Skeletal muscle satellite cell (primary cell): ENCODE data around the gene TK2.

ENCODE experiments used
- H3K27me3 ChIP-seq: 2 replicates; pipeline ENCODE4 v1.7.0; 2013; ENCODE audit warnings: low read length; ENCODE audit not compliant: control insufficient read depth, insufficient read depth
- H3K36me3 ChIP-seq: 2 replicates; pipeline ENCODE4 v1.7.0; 2013; ENCODE audit warnings: mild to moderate bottlenecking, control low read depth, low read length; ENCODE audit not compliant: insufficient read depth
- H3K4me1 ChIP-seq: 2 replicates; pipeline ENCODE4 v1.7.0; 2013; ENCODE audit warnings: low read length; ENCODE audit not compliant: control insufficient read depth, insufficient read depth
- H3K4me2 ChIP-seq: 2 replicates; pipeline ENCODE4 v1.7.0; 2013; ENCODE audit warnings: mild to moderate bottlenecking, low read length
- H3K4me3 ChIP-seq: 2 replicates; pipeline ENCODE4 v1.7.0; 2013; ENCODE audit warnings: low read length
- H3K9ac ChIP-seq: 2 replicates; pipeline ENCODE4 v1.7.0; 2013; ENCODE audit warnings: mild to moderate bottlenecking, low read depth, low read length, moderate library complexity
- H3K9me3 ChIP-seq: replicated peaks from 2 replicates; pipeline ENCODE4 v1.7.0; 2013; ENCODE audit warnings: mild to moderate bottlenecking, control low read depth, low read length

Gene TK2

DNA sequence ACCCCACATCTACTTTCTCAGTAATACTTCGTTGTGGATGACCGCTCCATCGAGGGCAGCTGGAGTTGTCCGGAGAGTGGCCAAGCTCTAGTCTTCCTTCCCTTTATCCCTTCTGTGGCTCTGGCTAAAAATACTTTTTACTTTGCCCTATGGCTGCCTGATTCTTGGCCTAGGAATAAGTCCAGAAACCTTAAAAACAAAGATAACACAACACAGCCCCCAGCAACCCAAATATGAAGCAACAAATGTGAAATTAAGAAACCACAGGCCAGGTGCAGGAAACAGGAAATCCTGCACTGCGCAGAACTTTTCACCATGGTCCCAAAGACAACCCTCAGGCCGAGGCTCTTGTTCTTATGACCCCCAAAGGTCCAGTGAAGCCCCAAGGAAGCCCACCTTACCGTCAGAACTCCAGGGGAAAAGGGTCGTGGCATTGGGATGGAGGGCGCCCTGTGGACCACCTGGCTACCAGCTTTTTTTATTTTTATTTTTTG is 26.0 kb downstream of the TK2 start:
- no peak overlapping the region for H3K9ac ChIP-seq
- H3K4me2 ChIP-seq = no peak overlapping the region
- no peaks in the 10 kb centered on the region for H3K9me3 ChIP-seq
- peaks cover 16% of the 10 kb centered on the region for H3K4me1 ChIP-seq
- H3K27me3 ChIP-seq = no peaks in the 10 kb centered on the region
- H3K36me3 ChIP-seq = peaks cover 15% of the 10 kb centered on the region
- no peak overlapping the region for H3K4me3 ChIP-seq

DNA sequence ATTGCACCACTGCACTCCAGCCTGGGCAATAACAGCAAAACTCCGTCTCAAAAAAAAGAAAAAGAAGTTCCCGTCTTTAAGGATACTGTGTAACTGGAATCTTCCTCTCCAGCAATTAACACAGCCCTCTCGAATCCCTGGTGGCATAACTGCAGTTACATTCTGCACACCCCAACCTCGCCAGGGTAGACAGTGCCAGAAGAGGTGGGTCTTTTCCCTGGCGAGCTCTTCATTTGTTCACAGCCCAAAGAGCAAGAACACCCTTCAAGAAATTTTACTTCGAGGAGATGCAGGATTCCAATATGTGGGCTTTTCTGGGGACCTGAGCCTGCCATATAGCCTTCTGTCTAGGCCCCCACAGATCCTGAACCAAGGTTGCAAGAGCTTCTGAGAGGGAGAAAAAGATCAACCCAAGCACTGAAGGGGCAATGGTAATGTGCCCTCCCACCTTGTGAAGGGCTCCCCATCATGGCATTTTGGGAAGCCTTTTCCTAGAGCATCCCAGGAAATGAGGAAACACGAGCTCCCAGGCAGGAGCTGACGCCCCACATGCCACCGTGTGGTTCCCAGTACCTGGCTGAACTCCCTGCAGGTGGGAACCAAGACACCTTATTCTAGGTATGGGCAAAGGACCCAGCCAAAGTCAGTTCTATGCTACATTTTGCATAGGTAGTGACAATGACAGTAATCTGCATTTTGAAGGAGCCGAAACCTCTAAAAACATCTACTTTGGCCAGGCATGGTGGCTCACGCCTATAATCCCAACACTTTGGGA is 26.9 kb downstream of the TK2 start:
- Histone ChIP-seq H3K27me3 (no peaks in the 10 kb centered on the region), H3K36me3 (peaks cover 8% of the 10 kb centered on the region), H3K9me3 (no peaks in the 10 kb centered on the region), H3K4me1 (peaks cover 16% of the 10 kb centered on the region), H3K9ac (no peak overlapping the region), H3K4me3 (no peak overlapping the region), H3K4me2 (no peak overlapping the region)

DNA sequence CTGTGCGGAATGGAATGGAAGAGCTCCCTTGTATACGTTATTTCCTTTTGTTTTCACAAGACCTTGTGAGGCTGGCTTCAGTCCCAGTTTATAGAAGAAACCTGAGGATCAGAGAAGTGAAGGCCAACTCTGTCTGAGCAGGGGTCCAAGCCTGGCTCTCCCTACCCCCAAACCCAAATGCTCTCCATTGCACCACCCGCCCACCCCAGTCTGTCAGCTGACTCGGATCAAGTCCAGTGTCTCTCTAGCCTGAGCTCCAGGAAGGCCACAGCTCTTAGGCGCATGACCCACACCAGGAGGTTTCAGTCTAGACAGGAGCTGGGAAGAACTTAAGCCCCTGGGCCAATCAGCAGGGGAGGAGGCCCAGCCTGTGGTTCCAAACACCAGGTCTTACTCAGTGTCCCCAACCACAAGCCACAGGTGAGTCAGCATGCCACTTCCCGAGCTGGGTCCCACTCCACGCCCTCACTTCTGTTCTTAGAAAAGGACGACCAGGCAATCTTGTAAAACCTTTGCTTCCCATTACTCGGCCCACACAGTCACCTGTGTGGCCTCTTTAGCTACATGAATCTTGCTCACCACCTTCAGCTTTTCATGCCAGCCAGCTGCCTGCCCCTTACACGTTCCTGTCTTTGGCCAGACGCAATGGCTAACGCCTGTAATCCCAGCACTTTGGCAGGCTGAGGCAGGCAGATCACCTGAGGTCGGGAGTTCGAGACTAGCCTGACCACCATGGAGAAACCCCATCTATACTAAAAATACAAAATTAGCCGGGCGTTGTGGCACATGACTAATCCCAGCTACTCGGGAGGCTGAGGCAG is 27.8 kb downstream of the TK2 start:
- Histone ChIP-seq H3K27me3 (no peaks in the 10 kb centered on the region), H3K4me3 (no peak overlapping the region), H3K9me3 (no peaks in the 10 kb centered on the region), H3K4me1 (peaks cover 24% of the 10 kb centered on the region), H3K4me2 (peak overlapping the region; percentile 16), H3K9ac (no peak overlapping the region), H3K36me3 (peaks cover 6% of the 10 kb centered on the region)

DNA sequence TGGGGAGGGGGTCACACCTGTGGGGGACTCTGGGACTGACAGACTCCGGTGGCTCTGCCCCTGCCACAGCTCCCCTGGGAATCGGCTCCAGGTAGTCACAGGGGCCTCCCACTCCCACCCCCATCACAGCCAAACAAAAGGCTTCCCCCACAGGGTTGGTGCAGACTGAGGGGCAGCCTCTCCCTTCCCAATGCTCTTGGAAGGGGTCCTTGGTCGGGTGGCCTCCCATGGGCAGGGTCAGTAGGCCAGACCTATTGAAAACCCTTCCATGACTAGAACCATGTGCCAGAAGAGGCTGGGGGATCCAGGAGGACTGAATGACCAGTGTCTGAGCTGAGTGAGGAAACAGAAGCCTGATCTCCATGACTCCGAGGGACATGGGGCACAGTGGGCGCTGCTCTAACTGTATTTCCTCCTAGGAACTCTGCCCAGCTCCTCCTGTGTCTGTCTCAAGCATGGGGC is 28.6 kb downstream of the TK2 start:
- no peak overlapping the region for H3K4me3 ChIP-seq
- H3K4me1 ChIP-seq = peaks cover 31% of the 10 kb centered on the region
- H3K9ac ChIP-seq = no peak overlapping the region
- no peak overlapping the region for H3K4me2 ChIP-seq
- peaks cover 4% of the 10 kb centered on the region for H3K36me3 ChIP-seq
- no peaks in the 10 kb centered on the region for H3K27me3 ChIP-seq
- H3K9me3 ChIP-seq = no peaks in the 10 kb centered on the region

DNA sequence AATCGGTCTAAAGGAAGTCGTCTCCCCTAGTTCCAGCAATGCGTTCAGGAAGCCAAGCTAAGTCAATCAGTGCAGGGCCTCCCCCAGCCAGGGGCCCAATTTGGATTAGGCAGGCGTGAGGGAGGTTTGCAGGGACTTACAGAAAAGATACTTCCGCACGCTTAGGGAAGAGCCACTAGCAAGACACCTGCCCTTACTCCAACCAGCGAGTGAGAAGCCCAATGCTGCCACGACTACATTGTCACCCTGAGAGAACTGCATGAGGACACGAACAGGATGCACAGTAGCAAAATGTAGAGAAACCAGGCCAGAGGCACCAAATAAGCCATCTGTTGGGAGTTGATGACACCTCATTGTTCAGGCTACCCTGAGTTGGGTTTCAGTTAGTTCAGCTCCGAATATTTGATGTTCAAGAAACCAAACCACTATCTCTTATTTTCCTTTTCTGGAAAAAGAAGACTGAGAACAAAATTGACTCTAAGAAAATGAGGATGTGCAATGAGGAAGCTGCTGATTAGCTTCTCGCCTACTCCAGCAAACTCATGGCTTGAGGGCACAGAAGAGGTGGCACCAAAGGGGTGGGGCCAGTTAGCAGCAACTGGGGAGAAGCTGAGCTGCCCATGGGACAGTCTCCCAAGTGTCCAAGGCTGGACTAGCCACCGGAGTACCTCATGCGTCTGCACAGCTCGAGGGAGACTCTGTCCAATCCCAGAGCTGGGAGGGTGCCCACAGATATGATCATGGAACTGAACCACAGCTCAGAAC is 29.3 kb downstream of the TK2 start:
- Histone ChIP-seq H3K4me2 (no peak overlapping the region), H3K9me3 (no peaks in the 10 kb centered on the region), H3K4me3 (no peak overlapping the region), H3K36me3 (peaks cover 4% of the 10 kb centered on the region), H3K9ac (no peak overlapping the region), H3K27me3 (no peaks in the 10 kb centered on the region), H3K4me1 (peaks cover 38% of the 10 kb centered on the region)

DNA sequence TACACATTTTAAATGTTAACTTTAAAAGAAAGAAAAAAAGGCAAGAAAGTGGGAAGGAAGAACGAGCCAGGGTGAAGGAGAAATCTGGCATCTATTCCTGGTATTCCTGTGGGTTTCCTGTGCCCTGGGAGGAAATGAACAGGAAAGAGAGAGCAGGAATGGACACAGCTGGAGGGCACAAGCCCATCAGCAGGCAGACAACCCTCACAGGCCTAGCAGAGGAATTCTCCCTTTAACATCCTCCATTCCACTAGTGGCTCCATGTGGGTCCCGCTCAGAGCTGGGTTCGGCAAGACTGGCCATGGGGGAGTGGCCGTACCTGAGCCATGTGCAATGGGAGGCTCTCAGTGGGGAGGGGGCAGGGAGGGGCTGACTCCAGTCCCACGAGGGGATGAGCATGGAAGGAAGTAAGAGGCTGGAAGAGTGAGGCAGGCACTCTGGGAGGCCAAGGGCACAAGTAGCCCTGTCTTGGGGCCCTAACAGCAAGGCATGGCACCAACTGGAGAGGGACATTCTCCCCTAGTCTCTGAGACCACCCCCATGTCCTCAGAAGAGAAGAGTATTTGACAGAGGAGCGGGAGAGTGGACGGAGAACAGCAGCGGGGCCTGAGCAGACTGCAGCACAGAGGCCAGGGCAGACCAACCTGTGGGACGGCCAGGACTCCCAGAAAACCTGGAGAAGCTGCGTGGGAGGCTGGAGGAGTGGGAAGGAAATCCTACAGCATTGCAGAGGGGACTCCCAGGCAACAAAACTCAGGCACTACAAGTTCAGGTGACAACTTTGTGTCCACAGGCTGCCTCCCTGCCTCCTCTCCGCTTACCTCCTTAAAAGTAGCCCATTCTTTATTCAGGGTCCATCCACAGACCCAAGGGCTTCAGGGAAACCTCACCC is 30.2 kb downstream of the TK2 start:
- Histone ChIP-seq H3K4me1 (peaks cover 42% of the 10 kb centered on the region), H3K36me3 (peaks cover under 1% of the 10 kb centered on the region), H3K9ac (no peak overlapping the region), H3K4me3 (no peak overlapping the region), H3K9me3 (no peaks in the 10 kb centered on the region), H3K4me2 (no peak overlapping the region), H3K27me3 (no peaks in the 10 kb centered on the region)

DNA sequence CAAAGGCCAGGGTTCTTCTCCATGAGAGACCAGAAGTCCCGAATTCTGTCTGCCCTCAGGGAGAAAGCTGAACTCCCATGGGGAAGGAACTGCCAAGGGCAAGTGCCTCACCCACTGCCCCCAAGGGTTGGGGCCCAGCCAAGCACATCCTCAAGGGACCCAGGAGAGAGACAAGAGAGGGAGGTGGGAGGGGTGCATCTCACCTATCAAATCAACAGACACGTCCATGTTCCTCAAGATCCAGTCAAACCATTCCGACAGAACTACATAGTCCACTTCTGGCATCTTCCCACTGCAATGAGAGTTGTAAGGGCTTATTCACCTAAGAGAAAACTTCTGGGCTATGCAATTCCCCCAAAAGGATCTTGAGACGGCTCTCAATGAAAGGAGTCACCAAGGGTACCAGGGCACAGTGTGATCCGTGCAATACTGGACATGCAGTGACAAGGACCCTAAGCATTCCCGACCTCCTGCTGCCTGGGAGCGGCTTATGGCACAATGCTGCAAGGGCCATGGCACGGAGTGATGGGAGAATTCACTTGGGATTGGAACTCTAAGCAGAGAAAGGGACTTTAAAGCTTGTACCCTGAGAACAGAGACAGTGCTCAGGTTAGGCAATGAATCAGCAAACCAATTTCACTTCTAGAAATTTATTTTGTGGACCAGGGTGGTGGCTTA is 32.2 kb downstream of the TK2 start:
- H3K9ac ChIP-seq = peak overlapping the region; percentile 77
- no peaks in the 10 kb centered on the region for H3K9me3 ChIP-seq
- no peaks in the 10 kb centered on the region for H3K36me3 ChIP-seq
- H3K4me3 ChIP-seq = peak overlapping the region; percentile 54
- H3K27me3 ChIP-seq = no peaks in the 10 kb centered on the region
- peaks cover 53% of the 10 kb centered on the region for H3K4me1 ChIP-seq
- H3K4me2 ChIP-seq = peak overlapping the region; percentile 77

DNA sequence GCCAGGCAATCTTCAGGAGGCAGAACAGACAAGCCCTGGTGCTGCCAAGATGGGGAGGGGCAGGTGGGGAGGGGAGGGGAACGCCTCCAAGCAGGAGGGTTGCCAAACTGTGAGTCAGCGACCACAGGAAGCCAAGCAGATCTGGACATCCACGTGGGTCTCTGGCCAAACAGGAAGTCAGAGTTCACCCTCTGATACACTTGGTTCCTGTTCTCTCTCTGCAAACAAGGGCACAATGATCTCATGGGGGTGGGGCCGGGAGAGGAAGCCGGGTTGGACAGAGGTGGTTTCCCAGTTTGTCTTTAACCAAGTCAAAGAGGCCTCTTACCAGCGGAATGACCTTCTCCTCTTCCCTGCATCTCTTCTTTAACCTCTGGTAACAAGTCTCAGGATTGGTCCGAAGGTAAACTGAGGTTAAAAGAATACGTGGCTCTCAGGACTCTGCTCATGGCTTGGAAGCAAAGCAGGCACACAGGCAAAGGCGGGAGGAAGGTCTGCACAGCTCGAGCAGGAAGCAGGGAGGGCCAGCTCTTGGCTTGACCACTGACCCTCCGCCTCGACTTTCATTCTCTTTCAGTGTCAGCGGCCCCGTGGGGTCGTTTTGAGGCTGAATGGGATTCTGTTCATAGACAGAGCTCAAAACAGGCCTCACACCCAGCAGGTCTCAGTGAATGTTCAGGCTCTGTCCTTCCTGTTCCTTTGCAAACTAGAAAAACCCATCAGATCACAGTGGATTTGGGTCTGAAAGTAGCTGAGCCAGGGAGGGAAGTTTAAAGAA is 32.9 kb downstream of the TK2 start:
- Histone ChIP-seq H3K4me3 (peak overlapping the region; percentile 54), H3K4me2 (peak overlapping the region; percentile 77), H3K27me3 (no peaks in the 10 kb centered on the region), H3K9me3 (no peaks in the 10 kb centered on the region), H3K4me1 (peaks cover 55% of the 10 kb centered on the region), H3K36me3 (no peaks in the 10 kb centered on the region), H3K9ac (peak overlapping the region; percentile 77)

DNA sequence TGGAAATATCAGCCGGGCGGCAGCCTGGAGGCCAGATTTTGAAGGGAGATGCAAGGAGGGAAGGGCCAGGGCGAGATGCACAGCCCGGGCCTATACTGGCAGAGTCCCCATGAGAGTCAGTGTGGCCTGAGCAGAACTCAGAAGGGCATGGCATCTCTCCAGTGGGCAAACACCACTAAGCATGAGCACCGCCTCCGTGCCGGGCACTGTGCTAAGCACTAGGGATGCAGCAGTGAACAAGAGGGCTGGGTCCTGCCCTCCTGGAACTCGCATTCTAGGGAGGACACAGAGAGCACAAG is 33.5 kb downstream of the TK2 start:
- peak overlapping the region; percentile 16 for H3K4me3 ChIP-seq

More for the DNA sequence above, 33.5 kb downstream of the TK2 start:
- Histone ChIP-seq H3K9me3 (no peaks in the 10 kb centered on the region), H3K27me3 (no peaks in the 10 kb centered on the region), H3K4me1 (peaks cover 55% of the 10 kb centered on the region), H3K9ac (peak overlapping the region; percentile 45), H3K4me2 (peak overlapping the region; percentile 51), H3K36me3 (no peaks in the 10 kb centered on the region)
